NB4 (cell line): Measurements from ENCODE around the gene MARCKS.

ENCODE experiments used
- DNase-seq: peaks from one replicate; pipeline ENCODE4 v3.0.0; 2010; ENCODE audit warnings: low read depth
- H3K4me3 ChIP-seq: one replicate; pipeline ENCODE4 v1.5.1; 2011; ENCODE audit warnings: mild to moderate bottlenecking, low read depth, low read length, moderate library complexity
- MYC ChIP-seq: IDR thresholded peaks from 2 replicates; pipeline ENCODE4 v1.6.1; 2011; ENCODE audit warnings: low read depth, low read length
- POLR2A ChIP-seq: IDR thresholded peaks from 2 replicates; pipeline ENCODE4 v1.6.1; 2011; ENCODE audit warnings: mild to moderate bottlenecking; ENCODE audit not compliant: insufficient read length; ENCODE audit errors: extremely low read depth
- TF ChIP-seq, protein P1 (sequence below): IDR thresholded peaks from one replicate; pipeline ENCODE4 v1.5.1; 2012; ENCODE audit warnings: low read depth, low read length
- TF ChIP-seq, protein P2 (sequence below): IDR thresholded peaks from 2 replicates; pipeline ENCODE4 v1.6.1; 2011; ENCODE audit warnings: low read depth, low read length

Gene MARCKS

DNA sequence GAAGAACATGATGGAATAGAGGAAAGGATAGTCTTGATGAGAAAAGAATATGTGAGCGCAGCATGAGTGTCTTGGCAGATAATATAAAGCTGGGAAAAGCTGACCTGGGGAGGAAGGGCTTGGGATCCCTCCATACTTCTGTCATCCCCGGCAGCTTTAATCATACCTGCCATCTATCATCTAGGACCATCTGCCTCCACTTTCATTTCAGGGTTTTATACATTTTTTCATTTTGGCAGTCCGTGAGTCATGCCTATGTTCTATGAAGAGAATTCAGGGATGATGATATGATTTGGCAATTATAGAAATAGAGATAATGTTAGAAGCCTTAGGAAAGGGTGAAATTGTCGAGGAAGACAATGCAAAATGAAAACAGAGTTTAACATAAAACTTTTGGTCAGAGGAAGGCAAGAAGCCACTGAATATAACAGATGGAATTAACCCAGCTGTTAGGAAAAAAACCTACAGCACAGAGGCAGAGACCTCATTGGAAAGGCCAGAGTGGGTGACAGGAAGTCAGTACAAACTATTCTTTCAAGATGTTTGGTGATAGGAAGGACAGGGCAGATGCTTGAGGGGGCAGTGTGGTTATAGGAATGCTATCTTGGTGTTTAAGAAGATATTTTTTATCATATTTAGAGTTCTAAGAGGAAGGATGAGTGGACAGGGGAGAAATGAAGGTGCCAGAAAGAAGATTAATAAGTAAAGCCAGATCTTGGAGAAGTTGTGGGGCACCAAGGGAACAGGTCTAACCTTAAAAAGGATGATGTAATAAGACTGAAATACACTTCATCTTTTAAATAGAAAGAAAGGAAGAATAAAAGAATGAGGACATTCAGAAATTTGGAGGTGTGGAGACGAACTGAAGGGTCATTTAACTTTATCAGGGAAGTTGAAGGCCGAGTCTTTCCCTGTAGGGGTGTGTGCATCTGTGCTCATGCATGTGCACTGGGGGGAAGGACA is 37.8 kb downstream of the MARCKS start:
- TF ChIP-seq, protein P1, sequence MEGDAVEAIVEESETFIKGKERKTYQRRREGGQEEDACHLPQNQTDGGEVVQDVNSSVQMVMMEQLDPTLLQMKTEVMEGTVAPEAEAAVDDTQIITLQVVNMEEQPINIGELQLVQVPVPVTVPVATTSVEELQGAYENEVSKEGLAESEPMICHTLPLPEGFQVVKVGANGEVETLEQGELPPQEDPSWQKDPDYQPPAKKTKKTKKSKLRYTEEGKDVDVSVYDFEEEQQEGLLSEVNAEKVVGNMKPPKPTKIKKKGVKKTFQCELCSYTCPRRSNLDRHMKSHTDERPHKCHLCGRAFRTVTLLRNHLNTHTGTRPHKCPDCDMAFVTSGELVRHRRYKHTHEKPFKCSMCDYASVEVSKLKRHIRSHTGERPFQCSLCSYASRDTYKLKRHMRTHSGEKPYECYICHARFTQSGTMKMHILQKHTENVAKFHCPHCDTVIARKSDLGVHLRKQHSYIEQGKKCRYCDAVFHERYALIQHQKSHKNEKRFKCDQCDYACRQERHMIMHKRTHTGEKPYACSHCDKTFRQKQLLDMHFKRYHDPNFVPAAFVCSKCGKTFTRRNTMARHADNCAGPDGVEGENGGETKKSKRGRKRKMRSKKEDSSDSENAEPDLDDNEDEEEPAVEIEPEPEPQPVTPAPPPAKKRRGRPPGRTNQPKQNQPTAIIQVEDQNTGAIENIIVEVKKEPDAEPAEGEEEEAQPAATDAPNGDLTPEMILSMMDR = no peak
- TF ChIP-seq MYC (no peak), POLR2A (no peak)
- TF ChIP-seq, protein P2, sequence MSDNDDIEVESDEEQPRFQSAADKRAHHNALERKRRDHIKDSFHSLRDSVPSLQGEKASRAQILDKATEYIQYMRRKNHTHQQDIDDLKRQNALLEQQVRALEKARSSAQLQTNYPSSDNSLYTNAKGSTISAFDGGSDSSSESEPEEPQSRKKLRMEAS = no peak
- no peak overlapping the region for H3K4me3 ChIP-seq
- DNase-seq = no peak

DNA sequence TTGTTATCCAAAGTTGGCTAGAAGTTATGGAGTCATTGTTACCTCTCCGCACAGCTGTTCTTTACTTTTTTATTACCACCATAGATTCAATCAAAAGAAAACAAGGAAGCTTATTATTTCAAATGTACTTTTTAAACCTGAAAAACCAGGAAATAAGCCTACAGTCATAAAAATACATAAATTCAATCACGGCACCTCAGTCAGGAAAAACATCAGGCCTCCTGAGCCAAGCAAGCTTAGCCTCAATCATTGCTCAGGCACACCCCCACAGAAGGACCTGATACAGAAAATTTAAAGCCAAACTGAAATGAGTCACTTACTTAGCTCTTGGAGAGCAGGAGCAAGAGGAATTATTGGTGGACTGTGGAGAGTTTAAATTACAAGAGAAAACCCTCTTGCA is 44.3 kb downstream of the MARCKS start:
- TF ChIP-seq POLR2A (no peak), MYC (no peak)
- TF ChIP-seq, protein P1 = no peak
- TF ChIP-seq, protein P2 = no peak
- H3K4me3 ChIP-seq = no peak overlapping the region
- no peak for DNase-seq

DNA sequence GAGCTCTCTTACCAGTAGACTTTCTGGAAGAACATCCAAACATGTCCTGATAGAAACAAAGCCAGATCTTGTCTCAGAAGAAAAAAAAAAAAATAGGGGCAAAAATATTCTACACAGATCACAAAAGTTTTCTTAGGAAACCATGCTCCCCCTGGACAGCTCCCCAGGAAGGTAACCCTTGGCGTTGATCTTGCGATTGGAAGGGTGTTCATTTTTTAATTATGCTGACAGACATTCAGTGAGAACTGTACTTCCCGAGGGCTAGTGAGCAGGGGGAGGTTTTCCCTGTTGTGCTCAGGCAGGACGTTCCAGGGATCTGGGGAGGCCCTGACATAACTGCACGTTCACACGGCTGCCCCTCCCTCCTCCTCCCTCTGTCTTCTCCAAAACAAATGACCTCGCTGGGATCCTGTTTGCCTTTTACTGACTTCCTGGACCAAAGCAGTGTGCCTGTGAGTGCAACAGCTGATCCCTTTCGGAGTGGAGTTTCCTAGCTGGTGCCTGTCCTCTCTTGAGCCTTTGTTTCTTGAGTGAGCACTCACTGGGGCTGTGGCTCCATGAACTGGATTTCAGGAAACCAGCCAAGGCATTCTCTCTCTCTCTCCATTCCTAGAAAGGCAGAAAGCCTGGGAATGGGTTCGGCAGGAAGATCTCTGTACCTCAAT is 46.7 kb downstream of the MARCKS start:
- no peak for DNase-seq
- TF ChIP-seq POLR2A = no peak
- H3K4me3 ChIP-seq = no peak overlapping the region

DNA sequence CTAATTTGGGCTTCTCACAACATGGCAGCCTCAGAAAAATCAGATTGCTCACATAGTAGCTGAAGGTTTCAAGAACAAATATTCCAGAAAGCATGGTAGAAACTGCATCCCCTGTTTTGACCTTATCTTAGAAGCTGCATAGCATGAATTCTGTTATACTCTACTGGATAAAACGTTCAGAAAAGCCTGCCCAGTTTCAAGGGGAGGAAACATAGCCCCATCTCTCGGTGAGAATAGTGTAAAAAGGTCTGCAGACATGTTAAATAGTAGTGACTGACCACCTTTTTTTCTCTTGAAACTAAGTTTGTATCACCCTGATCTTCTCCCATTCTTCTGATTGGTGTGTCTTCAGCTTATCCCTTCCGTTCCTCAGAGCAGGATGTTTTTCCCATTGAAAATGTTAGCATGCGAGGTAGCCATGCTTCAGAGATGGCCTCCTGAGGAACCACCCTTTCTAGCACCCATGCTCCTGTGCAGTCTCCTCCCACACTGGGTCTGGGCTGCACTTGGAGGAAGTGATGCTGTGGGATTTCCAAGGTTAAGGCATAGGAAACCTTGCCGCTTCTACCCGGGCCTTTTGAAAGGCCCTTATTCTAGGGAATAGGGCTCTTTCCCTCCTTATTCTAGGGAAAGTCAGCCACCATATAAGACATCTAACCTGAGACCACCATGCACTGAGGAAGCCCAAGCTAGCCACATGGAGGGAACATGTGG is 50.1 kb downstream of the MARCKS start:
- H3K4me3 ChIP-seq = no peak overlapping the region
- TF ChIP-seq, protein P2 = no peak
- TF ChIP-seq, protein P1 = no peak
- TF ChIP-seq MYC = no peak
- no peak for TF ChIP-seq POLR2A
- no peak for DNase-seq

DNA sequence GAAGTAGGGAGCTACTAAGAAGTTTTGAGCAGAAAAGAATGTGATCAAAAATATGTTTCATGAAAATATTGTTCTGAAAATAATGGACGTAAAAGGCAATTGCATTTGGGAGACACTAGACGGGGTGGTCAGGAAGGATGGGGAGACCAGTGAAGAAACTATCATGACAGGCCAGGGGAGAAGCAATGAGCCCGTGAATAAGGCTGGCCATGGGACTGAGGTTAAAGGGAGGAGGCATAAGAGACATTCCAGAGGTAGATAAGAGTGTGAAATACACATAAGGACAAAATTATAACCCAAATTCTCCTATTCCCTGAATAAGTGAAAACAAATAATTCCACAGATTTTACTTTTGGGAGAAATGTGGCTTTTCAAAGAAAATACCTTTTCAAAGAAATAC is 51.7 kb downstream of the MARCKS start:
- TF ChIP-seq, protein P1 = no peak
- TF ChIP-seq, protein P2 = no peak
- TF ChIP-seq POLR2A (no peak), MYC (no peak)
- H3K4me3 ChIP-seq = no peak overlapping the region

More for the DNA sequence above, 51.7 kb downstream of the MARCKS start:
- DNase-seq = no peak
